HL-60 (cell line): ENCODE measurements around the gene ISYNA1.

ENCODE experiments used
- DNase-seq, 2 experiments: peaks; one replicate each; pipeline ENCODE4 v3.0.0-alpha.2; 2010 to 2020; ENCODE audit warnings: low read depth in 1 of 2, low spot score in 1 of 2
- H3K27ac ChIP-seq: fragments of 250-450 bp; sonication (Bioruptor Pico); replicated peaks from 2 replicates; pipeline ENCODE4 v1.5.1; 2020; ENCODE audit warnings: mild to moderate bottlenecking, moderate library complexity
- H3K27me3 ChIP-seq: fragments of 250-450 bp; sonication (Bioruptor Pico); 2 replicates; pipeline ENCODE4 v1.5.1; 2021; ENCODE audit warnings: mild to moderate bottlenecking, moderate library complexity; ENCODE audit not compliant: insufficient read depth, poor library complexity, severe bottlenecking
- H3K4me3 ChIP-seq: replicated peaks from 2 replicates; pipeline ENCODE4 v1.5.1; 2011; ENCODE audit warnings: mild to moderate bottlenecking, control low read depth, low read length; ENCODE audit not compliant: insufficient read depth
- CTCF ChIP-seq: IDR thresholded peaks from one replicate; pipeline ENCODE4 v1.5.1; 2011; ENCODE audit warnings: low read length, control low read depth, inconsistent platforms; ENCODE audit not compliant: insufficient read depth
- GABPA ChIP-seq: IDR thresholded peaks from 2 replicates; pipeline ENCODE4 v1.6.1; 2012; ENCODE audit warnings: low read depth
- POLR2AphosphoS5 ChIP-seq: IDR thresholded peaks from 2 replicates; pipeline ENCODE4 v1.6.1; 2012; ENCODE audit warnings: low read depth
- REST ChIP-seq: IDR thresholded peaks from 2 replicates; pipeline ENCODE4 v1.6.1; 2012; ENCODE audit warnings: low read depth; ENCODE audit not compliant: insufficient replicate concordance
- SPI1 ChIP-seq: IDR thresholded peaks from 2 replicates; pipeline ENCODE4 v1.6.1; 2012; ENCODE audit warnings: low read depth, mild to moderate bottlenecking, borderline replicate concordance

Gene ISYNA1

GRCh38 chr19:18427743-18428113, 10.2 kb downstream of the ISYNA1 start:
- Histone ChIP-seq H3K4me3 (no peak overlapping the region), H3K27ac (no peak overlapping the region), H3K27me3 (no peaks in the 10 kb centered on the region)
- DNase-seq = no peak
- TF ChIP-seq REST = no peak
- no peak for TF ChIP-seq POLR2AphosphoS5
- TF ChIP-seq GABPA = no peak
- no peak for TF ChIP-seq SPI1
- no peak for TF ChIP-seq CTCF

- H3K27ac ChIP-seq = no peak overlapping the region
- no peak for DNase-seq
- no peaks in the 10 kb centered on the region for H3K27me3 ChIP-seq
- TF ChIP-seq GABPA = no peak
- TF ChIP-seq CTCF = no peak
- no peak for TF ChIP-seq POLR2AphosphoS5
- TF ChIP-seq REST = no peak
- TF ChIP-seq SPI1 = no peak
- H3K4me3 ChIP-seq = no peak overlapping the region
These were observed 10.7 kb downstream of the ISYNA1 start for GRCh38 chr19:18427080-18427742.

- DNase-seq = no peak
- Histone ChIP-seq H3K4me3 (no peak overlapping the region), H3K27ac (no peak overlapping the region), H3K27me3 (no peaks in the 10 kb centered on the region)
- TF ChIP-seq POLR2AphosphoS5 = no peak
- TF ChIP-seq CTCF = no peak
- no peak for TF ChIP-seq SPI1
- no peak for TF ChIP-seq REST
- TF ChIP-seq GABPA = no peak
These were observed 11.5 kb downstream of the ISYNA1 start for GRCh38 chr19:18426416-18426767.
